ENCODE data around the gene PML.

PML gene, protein sequence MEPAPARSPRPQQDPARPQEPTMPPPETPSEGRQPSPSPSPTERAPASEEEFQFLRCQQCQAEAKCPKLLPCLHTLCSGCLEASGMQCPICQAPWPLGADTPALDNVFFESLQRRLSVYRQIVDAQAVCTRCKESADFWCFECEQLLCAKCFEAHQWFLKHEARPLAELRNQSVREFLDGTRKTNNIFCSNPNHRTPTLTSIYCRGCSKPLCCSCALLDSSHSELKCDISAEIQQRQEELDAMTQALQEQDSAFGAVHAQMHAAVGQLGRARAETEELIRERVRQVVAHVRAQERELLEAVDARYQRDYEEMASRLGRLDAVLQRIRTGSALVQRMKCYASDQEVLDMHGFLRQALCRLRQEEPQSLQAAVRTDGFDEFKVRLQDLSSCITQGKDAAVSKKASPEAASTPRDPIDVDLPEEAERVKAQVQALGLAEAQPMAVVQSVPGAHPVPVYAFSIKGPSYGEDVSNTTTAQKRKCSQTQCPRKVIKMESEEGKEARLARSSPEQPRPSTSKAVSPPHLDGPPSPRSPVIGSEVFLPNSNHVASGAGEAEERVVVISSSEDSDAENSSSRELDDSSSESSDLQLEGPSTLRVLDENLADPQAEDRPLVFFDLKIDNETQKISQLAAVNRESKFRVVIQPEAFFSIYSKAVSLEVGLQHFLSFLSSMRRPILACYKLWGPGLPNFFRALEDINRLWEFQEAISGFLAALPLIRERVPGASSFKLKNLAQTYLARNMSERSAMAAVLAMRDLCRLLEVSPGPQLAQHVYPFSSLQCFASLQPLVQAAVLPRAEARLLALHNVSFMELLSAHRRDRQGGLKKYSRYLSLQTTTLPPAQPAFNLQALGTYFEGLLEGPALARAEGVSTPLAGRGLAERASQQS

GRCh38 chr15:73994413-73994883 is at the start of gene PML:
TSS of gene PML (plus strand) at chr15:73994716. CDS start at chr15:73994813, 97 bp downstream.
- TF ChIP-seq ZNF8 (CRISPR knock-in tag; IDR thresholded peaks at IDR 0.05) = no peak
- TF ChIP-seq CSRNP3 (CRISPR knock-in tag; IDR thresholded peaks at IDR 0.05) = no peak
- no peak for TF ChIP-seq BACH2 (CRISPR knock-in tag; IDR thresholded peaks at IDR 0.05; ENCODE audit: borderline replicate concordance)
- no peak for TF ChIP-seq PATZ1 (CRISPR knock-in tag; IDR thresholded peaks at IDR 0.05; ENCODE audit: borderline replicate concordance)
- no peak for TF ChIP-seq TCF4 (CRISPR knock-in tag; IDR thresholded peaks at IDR 0.05; ENCODE audit: borderline replicate concordance)
- no peak for TF ChIP-seq CSDC2 (CRISPR knock-in tag; IDR thresholded peaks at IDR 0.05)
- no peak for TF ChIP-seq TOX (CRISPR knock-in tag; IDR thresholded peaks at IDR 0.05; ENCODE audit: borderline replicate concordance)
- TF ChIP-seq ZFP3 (CRISPR knock-in tag; IDR thresholded peaks at IDR 0.05) = no peak
- ATAC-seq = peak; percentile 92

GRCh38 chr15:73945130-73945508 is 49.4 kb upstream of the PML start:
- TF ChIP-seq TCF4 (CRISPR knock-in tag; IDR thresholded peaks at IDR 0.05; ENCODE audit: borderline replicate concordance) (peak; percentile 60; the same call in 1 of the 2 replicates), ZNF8 (CRISPR knock-in tag; IDR thresholded peaks at IDR 0.05) (no peak)
- no peak; the same call in 2 of the 3 replicates for ATAC-seq

- TF ChIP-seq BACH2 (CRISPR knock-in tag; IDR thresholded peaks at IDR 0.05; ENCODE audit: borderline replicate concordance) (no peak), CREB5 (CRISPR knock-in tag; IDR thresholded peaks at IDR 0.05; ENCODE audit: low read depth) (no peak), ESRRG (CRISPR knock-in tag; IDR thresholded peaks at IDR 0.05) (no peak), PATZ1 (CRISPR knock-in tag; IDR thresholded peaks at IDR 0.05; ENCODE audit: borderline replicate concordance) (no peak), ARNTL (CRISPR knock-in tag; IDR thresholded peaks at IDR 0.05; ENCODE audit: borderline replicate concordance, low read depth) (no peak), CSRNP3 (CRISPR knock-in tag; IDR thresholded peaks at IDR 0.05) (no peak), TOX (CRISPR knock-in tag; IDR thresholded peaks at IDR 0.05; ENCODE audit: borderline replicate concordance) (no peak), POU6F1 (CRISPR knock-in tag; IDR thresholded peaks at IDR 0.05; ENCODE audit: borderline replicate concordance, low read depth) (no peak), ZFP30 (CRISPR knock-in tag; IDR thresholded peaks at IDR 0.05) (no peak), TCF4 (CRISPR knock-in tag; IDR thresholded peaks at IDR 0.05; ENCODE audit: borderline replicate concordance) (no peak), ZNF8 (CRISPR knock-in tag; IDR thresholded peaks at IDR 0.05) (no peak), OSR1 (CRISPR knock-in tag; IDR thresholded peaks at IDR 0.05) (no peak), RARB (CRISPR knock-in tag; IDR thresholded peaks at IDR 0.05) (no peak), ISL1 (CRISPR knock-in tag; IDR thresholded peaks at IDR 0.05) (no peak), ZFP3 (CRISPR knock-in tag; IDR thresholded peaks at IDR 0.05) (no peak), CSDC2 (CRISPR knock-in tag; IDR thresholded peaks at IDR 0.05) (no peak), GLIS3 (CRISPR knock-in tag; IDR thresholded peaks at IDR 0.05) (no peak), ZNF565 (CRISPR knock-in tag; conservative IDR thresholded peaks at IDR 0.05; ENCODE audit: low read depth) (no peak)
Measured at GRCh38 chr15:73946046-73946721, 48.3 kb upstream of the PML start.

More at GRCh38 chr15:73946046-73946721, 48.3 kb upstream of the PML start:
- ATAC-seq = no peak
